Hepatocyte (in vitro differentiated cells): ENCODE results near the gene ZDHHC15. TPM values are rescaled to one million over a fixed set of nuclear protein-coding genes. Genes with fewer than 3 reads are reported as not detected.
"Not testable (repeated sequence)": the region's sequence is repeated elsewhere in the genome, so short reads cannot be mapped to it uniquely, and the experiment has no call there.

Source experiments
- DNase-seq: peaks from one replicate; pipeline ENCODE4 v3.0.0-alpha.2; 2016; ENCODE audit warnings: low spot score
- H2AFZ ChIP-seq: fragments of 200-600 bp; sonication (generic); 2 replicates; pipeline ENCODE4 v1.6.0; 2016; ENCODE audit warnings: antibody characterized with exemption, mild to moderate bottlenecking
- H3K27ac ChIP-seq: fragments of 200-600 bp; sonication (generic); 2 replicates; pipeline ENCODE4 v1.5.1; 2016; ENCODE audit warnings: mild to moderate bottlenecking
- H3K27me3 ChIP-seq: fragments of 200-600 bp; sonication (generic); 2 replicates; pipeline ENCODE4 v1.6.1; 2016
- H3K36me3 ChIP-seq: fragments of 200-600 bp; sonication (generic); replicated peaks from 2 replicates; pipeline ENCODE4 v1.5.1; 2016; ENCODE audit warnings: low read depth; ENCODE audit not compliant: insufficient read depth
- H3K4me1 ChIP-seq: fragments of 200-600 bp; sonication (generic); 2 replicates; pipeline ENCODE4 v1.5.1; 2016; ENCODE audit warnings: mild to moderate bottlenecking, moderate library complexity; ENCODE audit not compliant: insufficient read depth
- H3K4me2 ChIP-seq: fragments of 200-600 bp; sonication (generic); 2 replicates; pipeline ENCODE4 v1.6.0; 2016
- H3K4me3 ChIP-seq: fragments of 200-600 bp; sonication (generic); 2 replicates; pipeline ENCODE4 v1.5.1; 2016; ENCODE audit warnings: mild to moderate bottlenecking
- H3K79me2 ChIP-seq: fragments of 200-600 bp; sonication (generic); 2 replicates; pipeline ENCODE4 v1.6.0; 2017; ENCODE audit warnings: mild to moderate bottlenecking
- H3K9me2 ChIP-seq: fragments of 200-600 bp; sonication (generic); replicated peaks from 2 replicates; pipeline ENCODE4 v1.6.0; 2017; ENCODE audit warnings: mild to moderate bottlenecking; ENCODE audit not compliant: insufficient read depth
- H3K9me3 ChIP-seq: fragments of 200-600 bp; sonication (generic); 2 replicates; pipeline ENCODE4 v1.5.1; 2016; ENCODE audit warnings: low read depth, mild to moderate bottlenecking
- H4K20me1 ChIP-seq: fragments of 200-600 bp; sonication (generic); 2 replicates; pipeline ENCODE4 v1.6.0; 2016; ENCODE audit warnings: mild to moderate bottlenecking; ENCODE audit not compliant: insufficient read depth, poor library complexity, severe bottlenecking
- CTCF ChIP-seq: fragments of 200-600 bp; sonication (generic); IDR thresholded peaks from 2 replicates; pipeline ENCODE4 v1.5.1; 2016; ENCODE audit warnings: antibody characterized with exemption, mild to moderate bottlenecking; ENCODE audit not compliant: poor library complexity
- EZH2 ChIP-seq: fragments of 200-600 bp; sonication (generic); IDR thresholded peaks from 2 replicates; pipeline ENCODE4 v1.6.1; 2016; ENCODE audit warnings: antibody characterized with exemption, mild to moderate bottlenecking, borderline replicate concordance
- EZH2phosphoT487 ChIP-seq: fragments of 200-600 bp; sonication (generic); IDR thresholded peaks from one replicate; pipeline ENCODE4 v1.6.1; 2018; ENCODE audit warnings: antibody characterized with exemption, mild to moderate bottlenecking, low read depth, moderate library complexity; ENCODE audit not compliant: unreplicated experiment, severe bottlenecking
- WGBS: methylation state at CpG from one replicate; pipeline ENCODE4 v1.1.6; 2016; ENCODE audit warnings: low lambda C conversion rate; ENCODE audit errors: missing lambda C conversion rate; 5-methylcytosine and 5-hydroxymethylcytosine counted together
- polyA plus RNA-seq: library from polyadenylated mRNA; unstranded; fragments of >200 nt; fragmentation: Nextera tagmentation; extraction: Ambion mirVana; gene quantifications from 2 replicates; pipeline ENCODE4 v1.2.1, GENCODE V29; 2016
- total RNA-seq: library from RNA; depleted of rRNA; stranded (reverse); fragments of >200 nt; gene quantifications from 2 replicates; pipeline ENCODE4 v1.2.3, GENCODE V29; 2014

ZDHHC15 gene
- total and polyA plus RNA-seq, 2 experiments from 2014 or later, result 0.65 to 1.00 TPM

- Histone ChIP-seq H3K4me3 (no peak overlapping the region), H3K36me3 (no peaks in the 10 kb centered on the region), H3K9me3 (no peaks in the 10 kb centered on the region), H3K27me3 (no peaks in the 10 kb centered on the region), H3K4me2 (no peak overlapping the region), H3K27ac (no peak overlapping the region), H4K20me1 (no peaks in the 10 kb centered on the region), H3K79me2 (no peaks in the 10 kb centered on the region), H2AFZ (no peak overlapping the region), H3K9me2 (no peaks in the 10 kb centered on the region), H3K4me1 (no peaks in the 10 kb centered on the region)
- DNase-seq, result no peak
- TF ChIP-seq EZH2phosphoT487 (no peak), CTCF (no peak), EZH2 (no peak)
- 57% methylated on average over 2 of the region's 2 CpGs for WGBS
Observed at GRCh38 chrX:75544786-75545185, 21.9 kb upstream of the ZDHHC15 start.

GRCh38 chrX:75483933-75484332, 38.9 kb downstream of the ZDHHC15 start:
- Histone ChIP-seq H2AFZ (no peak overlapping the region), H3K4me3 (no peak overlapping the region), H3K79me2 (no peaks in the 10 kb centered on the region), H3K27me3 (no peaks in the 10 kb centered on the region), H3K9me3 (peaks cover 7% of the 10 kb centered on the region), H3K9me2 (no peaks in the 10 kb centered on the region), H3K4me2 (no peak overlapping the region), H3K27ac (no peak overlapping the region), H4K20me1 (no peaks in the 10 kb centered on the region), H3K36me3 (no peaks in the 10 kb centered on the region), H3K4me1 (no peaks in the 10 kb centered on the region)
- 41% methylated on average over 1 of the region's 1 CpG for WGBS
- DNase-seq, result no peak
- TF ChIP-seq EZH2phosphoT487 (no peak), EZH2 (no peak), CTCF (no peak)

GRCh38 chrX:75461780-75462179, 61.1 kb downstream of the ZDHHC15 start:
- not testable (repeated sequence) for H3K27me3 ChIP-seq, H3K79me2 ChIP-seq, H2AFZ ChIP-seq, H3K36me3 ChIP-seq, H3K4me3 ChIP-seq, H3K9me3 ChIP-seq, H3K27ac ChIP-seq, H3K4me1 ChIP-seq, DNase-seq, H3K4me2 ChIP-seq, H3K9me2 ChIP-seq, H4K20me1 ChIP-seq

- no peak for TF ChIP-seq EZH2phosphoT487
- no peak for TF ChIP-seq EZH2
- no peak for TF ChIP-seq CTCF
- DNase-seq, result no peak
Observed at GRCh38 chrX:75421688-75422230, 101.1 kb downstream of the ZDHHC15 start.

GRCh38 chrX:75407153-75407552, 115.7 kb downstream of the ZDHHC15 start:
- H3K27me3 ChIP-seq, H3K9me2 ChIP-seq, H3K9me3 ChIP-seq, DNase-seq, H4K20me1 ChIP-seq, H3K4me1 ChIP-seq, H3K79me2 ChIP-seq, H3K4me3 ChIP-seq, H2AFZ ChIP-seq, H3K4me2 ChIP-seq, H3K36me3 ChIP-seq, H3K27ac ChIP-seq: not testable (repeated sequence)
- 100% methylated on average over 5 of the region's 24 CpGs for WGBS

More at GRCh38 chrX:75421688-75422230, 101.1 kb downstream of the ZDHHC15 start:
- no peaks in the 10 kb centered on the region for H3K36me3 ChIP-seq
- no peak overlapping the region for H3K4me2 ChIP-seq
- no peak overlapping the region for H2AFZ ChIP-seq
- no peaks in the 10 kb centered on the region for H3K27me3 ChIP-seq
- H4K20me1 ChIP-seq, result no peaks in the 10 kb centered on the region
- no peak overlapping the region for H3K4me3 ChIP-seq
- no peaks in the 10 kb centered on the region for H3K9me3 ChIP-seq
- no peaks in the 10 kb centered on the region for H3K4me1 ChIP-seq
- no peak overlapping the region for H3K27ac ChIP-seq
- no peaks in the 10 kb centered on the region for H3K9me2 ChIP-seq
- no peaks in the 10 kb centered on the region for H3K79me2 ChIP-seq
